Neuronal stem cell (in vitro differentiated cells): ENCODE measurements around the gene GRID1.

Experiments used
- DNase-seq: peaks from one replicate; pipeline ENCODE4 v3.0.0-alpha.2; 2013; ENCODE audit warnings: low spot score
- H2AFZ ChIP-seq: one replicate; pipeline ENCODE4 v1.6.1; 2013; ENCODE audit warnings: mild to moderate bottlenecking, low read length, inconsistent platforms
- H2AK5ac ChIP-seq: 2 replicates; pipeline ENCODE4 v1.6.1; 2013; ENCODE audit warnings: low read depth, mild to moderate bottlenecking, inconsistent platforms, low read length, moderate library complexity, mixed read lengths
- H2BK120ac ChIP-seq: 2 replicates; pipeline ENCODE4 v1.6.1; 2013; ENCODE audit warnings: low read depth, mild to moderate bottlenecking, inconsistent platforms, low read length, moderate library complexity, mixed read lengths
- H2BK12ac ChIP-seq: one replicate; pipeline ENCODE4 v1.6.1; 2013; ENCODE audit warnings: low read length, inconsistent platforms
- H2BK15ac ChIP-seq: 2 replicates; pipeline ENCODE4 v1.6.1; 2013; ENCODE audit warnings: mild to moderate bottlenecking, low read length, inconsistent platforms, mixed read lengths
- H2BK5ac ChIP-seq: one replicate; pipeline ENCODE4 v1.6.1; 2013; ENCODE audit warnings: inconsistent platforms, mild to moderate bottlenecking, low read length, moderate library complexity
- H3K14ac ChIP-seq: one replicate; pipeline ENCODE4 v1.6.1; 2013; ENCODE audit warnings: low read length, inconsistent platforms
- H3K18ac ChIP-seq: 2 replicates; pipeline ENCODE4 v1.6.1; 2013; ENCODE audit warnings: low read length, inconsistent platforms
- H3K23ac ChIP-seq: 2 replicates; pipeline ENCODE4 v1.6.1; 2013; ENCODE audit warnings: low read depth, mild to moderate bottlenecking, mixed read lengths, low read length, inconsistent platforms; ENCODE audit not compliant: poor library complexity
- H3K27ac ChIP-seq: replicated peaks from 3 replicates; pipeline ENCODE4 v1.5.1; 2013; ENCODE audit warnings: low read length, inconsistent platforms
- H3K27me3 ChIP-seq, 3 experiments: 2 replicates each; pipeline ENCODE4 v1.6.1; 2013; ENCODE audit warnings: low read length in 3 of 3, mild to moderate bottlenecking in 2 of 3, inconsistent platforms in 1 of 3, low read depth in 1 of 3, mixed read lengths in 1 of 3, moderate library complexity in 1 of 3; ENCODE audit not compliant: control insufficient read depth in 3 of 3, insufficient read depth in 3 of 3
- H3K36me3 ChIP-seq, 2 donors: replicated peaks in 1 of 2; 2 replicates each; pipeline ENCODE4 v1.6.1; 2013; ENCODE audit warnings: low read length in 2 of 2; ENCODE audit not compliant: control insufficient read depth in 2 of 2, insufficient read depth in 2 of 2
- H3K4ac ChIP-seq: 2 replicates; pipeline ENCODE4 v1.6.1; 2013; ENCODE audit warnings: inconsistent platforms, mild to moderate bottlenecking, low read length, moderate library complexity
- H3K4me1 ChIP-seq, 2 donors: 1 replicate in 1 of 2; 2 replicates in 1 of 2; pipeline ENCODE4 v1.6.1; 2013; ENCODE audit warnings: low read length in 2 of 2, low read depth in 1 of 2; ENCODE audit not compliant: control insufficient read depth in 2 of 2, insufficient read depth in 1 of 2
- H3K4me2 ChIP-seq: one replicate; pipeline ENCODE4 v1.6.1; 2013; ENCODE audit warnings: mild to moderate bottlenecking, low read length, inconsistent platforms; ENCODE audit not compliant: insufficient read depth, poor library complexity, severe bottlenecking
- H3K4me3 ChIP-seq, 2 donors: 2 replicates each; pipeline ENCODE4 v1.5.1; 2013; ENCODE audit warnings: low read length in 2 of 2, mild to moderate bottlenecking in 2 of 2, inconsistent platforms in 1 of 2, moderate library complexity in 1 of 2
- H3K79me1 ChIP-seq: one replicate; pipeline ENCODE4 v1.6.1; 2013; ENCODE audit warnings: low read depth, mild to moderate bottlenecking, inconsistent platforms, low read length, moderate library complexity
- H3K9ac ChIP-seq: one replicate; pipeline ENCODE4 v1.6.1; 2013; ENCODE audit warnings: mild to moderate bottlenecking, low read depth, low read length, inconsistent platforms; ENCODE audit not compliant: poor library complexity
- H3K9me3 ChIP-seq, 2 donors: replicated peaks in 1 of 2; 2 replicates each; pipeline versions ENCODE3 to v1.6.1; 2013; ENCODE audit warnings: low read length in 2 of 2, mild to moderate bottlenecking in 2 of 2, inconsistent platforms in 1 of 2, low read depth in 1 of 2, mixed read lengths in 1 of 2, moderate library complexity in 1 of 2; ENCODE audit not compliant: control insufficient read depth in 2 of 2, insufficient read depth in 1 of 2
- H4K8ac ChIP-seq: one replicate; pipeline ENCODE4 v1.6.1; 2013; ENCODE audit warnings: low read depth, mild to moderate bottlenecking, inconsistent platforms, low read length, moderate library complexity
- H4K91ac ChIP-seq: one replicate; pipeline ENCODE4 v1.6.1; 2013; ENCODE audit warnings: low read length, low read depth, mild to moderate bottlenecking, inconsistent platforms; ENCODE audit not compliant: poor library complexity
- WGBS, 2 donors: extraction: QIAGEN DNeasy Blood & Tissue Kit; methylation state at CpG; one replicate each; pipeline ENCODE4 v1.1.7; 2013; ENCODE audit warnings: missing lambda C conversion rate in 2 of 2, mixed read lengths in 1 of 2; ENCODE audit not compliant: insufficient read length in 2 of 2, insufficient replicate concordance in 1 of 2; ENCODE audit errors: extremely low coverage in 2 of 2; 5-methylcytosine and 5-hydroxymethylcytosine counted together

Gene GRID1

DNA sequence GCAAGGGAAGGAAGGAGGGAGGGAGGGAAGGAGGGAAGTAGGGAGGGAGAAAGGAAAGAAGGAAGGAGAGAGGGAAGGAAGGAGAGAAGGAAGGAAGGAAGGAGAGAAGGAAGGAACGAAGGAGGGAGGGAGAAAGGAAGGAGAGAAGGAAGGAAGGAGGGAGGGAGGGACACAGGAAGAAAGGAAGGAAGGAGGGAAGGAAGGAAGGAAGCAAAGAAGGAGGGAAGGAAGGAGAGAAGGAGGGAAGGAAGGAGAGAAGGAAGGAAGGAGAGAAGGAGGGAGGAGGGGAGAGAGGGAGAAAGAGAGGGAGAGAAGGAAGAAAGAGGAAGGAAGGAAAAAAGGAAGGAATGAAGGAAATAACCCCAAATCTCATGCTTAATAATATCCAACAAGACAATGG lies 630.6 kb downstream of the GRID1 start:
- no CpG with 5 or more reads among the region's 1 CpG for WGBS, 2 donors
- H2AFZ ChIP-seq = no peak overlapping the region
- H4K8ac ChIP-seq = no peak overlapping the region
- H2BK12ac ChIP-seq = no peak overlapping the region
- no peak overlapping the region for H3K4me2 ChIP-seq
- no peaks in the 10 kb centered on the region for H3K36me3 ChIP-seq
- H3K27me3 ChIP-seq = no peaks in the 10 kb centered on the region
- H3K9me3 ChIP-seq = no peaks in the 10 kb centered on the region
- H2BK120ac ChIP-seq = no peak overlapping the region
- H3K14ac ChIP-seq = no peak overlapping the region
- H3K18ac ChIP-seq = no peak overlapping the region
- no peak for DNase-seq
- no peak overlapping the region for H3K9ac ChIP-seq
- H3K79me1 ChIP-seq = no peaks in the 10 kb centered on the region
- no peak overlapping the region for H3K4ac ChIP-seq
- H3K4me1 ChIP-seq = no peaks in the 10 kb centered on the region
- no peak overlapping the region for H3K23ac ChIP-seq
- H2BK15ac ChIP-seq = no peak overlapping the region
- no peak overlapping the region for H2AK5ac ChIP-seq
- no peak overlapping the region for H3K4me3 ChIP-seq
- no peak overlapping the region for H4K91ac ChIP-seq
- no peak overlapping the region for H2BK5ac ChIP-seq
- H3K27ac ChIP-seq = no peak overlapping the region

DNA sequence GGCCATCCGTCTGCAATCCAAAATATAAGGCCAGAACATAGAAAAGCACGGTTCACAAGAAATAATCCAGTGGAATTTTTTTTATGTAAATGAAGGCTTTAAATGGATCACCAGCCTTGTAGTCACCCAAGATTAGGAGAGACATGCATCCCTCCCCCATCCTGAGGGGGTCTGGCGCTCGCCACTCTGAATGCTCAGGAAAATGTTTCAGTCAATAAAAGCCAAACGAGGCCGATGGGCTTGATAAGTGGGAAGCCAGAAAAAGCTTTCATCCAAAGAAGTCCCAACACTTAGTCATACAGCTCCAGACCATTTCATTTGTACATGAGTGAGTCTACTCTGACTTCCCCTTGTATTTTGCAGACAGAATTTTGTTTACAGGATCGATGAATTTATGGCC lies 631.8 kb downstream of the GRID1 start:
- Histone ChIP-seq H2AFZ (no peak overlapping the region), H2BK12ac (no peak overlapping the region), H3K14ac (no peak overlapping the region), H3K4ac (no peak overlapping the region), H3K9me3 (no peaks in the 10 kb centered on the region), H2BK120ac (no peak overlapping the region), H3K27ac (no peak overlapping the region), H3K27me3 (no peaks in the 10 kb centered on the region), H3K4me3 (no peak overlapping the region), H2BK15ac (no peak overlapping the region), H3K23ac (no peak overlapping the region), H3K4me2 (no peak overlapping the region), H3K18ac (no peak overlapping the region), H4K8ac (no peak overlapping the region), H3K79me1 (no peaks in the 10 kb centered on the region), H2BK5ac (no peak overlapping the region), H3K4me1 (no peaks in the 10 kb centered on the region), H3K36me3 (no peaks in the 10 kb centered on the region), H3K9ac (no peak overlapping the region), H2AK5ac (no peak overlapping the region), H4K91ac (no peak overlapping the region)
- WGBS, 2 donors = no CpG with 5 or more reads among the region's 7 CpGs
- DNase-seq = no peak

GRCh38 chr10:85724215-85724614 lies 642.4 kb downstream of the GRID1 start:
- H3K23ac ChIP-seq = peak overlapping the region; percentile 36
- H3K9ac ChIP-seq = no peak overlapping the region
- no peak overlapping the region for H4K8ac ChIP-seq
- H3K14ac ChIP-seq = no peak overlapping the region
- no peak overlapping the region for H2AFZ ChIP-seq
- no peak overlapping the region for H2AK5ac ChIP-seq
- H2BK15ac ChIP-seq = no peak overlapping the region
- H3K36me3 ChIP-seq = no peaks in the 10 kb centered on the region
- no peak overlapping the region for H2BK120ac ChIP-seq
- H3K9me3 ChIP-seq = peaks cover 0 to 2% of the 10 kb centered on the region in 2 donors
- H3K4me1 ChIP-seq = no peaks in the 10 kb centered on the region
- H2BK12ac ChIP-seq = no peak overlapping the region
- no peaks in the 10 kb centered on the region for H3K79me1 ChIP-seq
- WGBS, 2 donors = no CpG with 5 or more reads among the region's 6 CpGs
- DNase-seq = no peak
- H3K4me2 ChIP-seq = no peak overlapping the region
- H3K18ac ChIP-seq = no peak overlapping the region
- H3K27ac ChIP-seq = no peak overlapping the region
- H3K27me3 ChIP-seq = no peaks in the 10 kb centered on the region
- no peak overlapping the region for H2BK5ac ChIP-seq
- H4K91ac ChIP-seq = no peak overlapping the region
- H3K4me3 ChIP-seq = no peak overlapping the region
- no peak overlapping the region for H3K4ac ChIP-seq

GRCh38 chr10:85720931-85721590 lies 645.5 kb downstream of the GRID1 start:
- Histone ChIP-seq H3K27me3 (no peaks in the 10 kb centered on the region), H3K9me3 (peaks cover 0 to 2% of the 10 kb centered on the region in 2 donors), H3K36me3 (no peaks in the 10 kb centered on the region), H4K8ac (no peak overlapping the region), H2BK5ac (no peak overlapping the region), H2BK12ac (no peak overlapping the region), H4K91ac (no peak overlapping the region), H3K14ac (no peak overlapping the region), H3K4me2 (no peak overlapping the region), H3K27ac (no peak overlapping the region), H3K18ac (no peak overlapping the region), H2AFZ (no peak overlapping the region), H3K4me1 (no peaks in the 10 kb centered on the region), H3K79me1 (no peaks in the 10 kb centered on the region), H3K9ac (no peak overlapping the region), H3K4me3 (no peak overlapping the region), H2AK5ac (no peak overlapping the region), H2BK15ac (no peak overlapping the region), H2BK120ac (no peak overlapping the region), H3K4ac (no peak overlapping the region), H3K23ac (no peak overlapping the region)
- no CpG with 5 or more reads among the region's 5 CpGs for WGBS, 2 donors
- no peak for DNase-seq
